ENCODE data around the gene MAGI2. TPM values are rescaled to one million over a fixed set of nuclear protein-coding genes. Genes with fewer than 3 reads are reported as not detected.

Gene MAGI2
- total and polyA plus RNA-seq, 4 donors, result 0.37 to 4.1 (median 1.4) TPM

- no peak overlapping the region for H3K27ac ChIP-seq (ENCODE audit: low read depth in 1 of 2, low read length in 2 of 2)
- no peak overlapping the region for H3K4me3 ChIP-seq (ENCODE audit: low read depth in 1 of 3, low read length in 3 of 3)
- 76% methylated on average over 4 of the region's 4 CpGs for WGBS
- H3K9ac ChIP-seq (ENCODE audit: low read depth in 1 of 2, low read length in 2 of 2), result no peak overlapping the region
- no peaks in the 10 kb centered on the region for H3K36me3 ChIP-seq (ENCODE audit: control insufficient read depth in 4 of 4, insufficient read depth in 3 of 4, low read depth in 1 of 4, low read length in 3 of 4)
- H3K4me1 ChIP-seq (ENCODE audit: control insufficient read depth in 4 of 4, insufficient read depth in 4 of 4, low read length in 3 of 4), result no peaks in the 10 kb centered on the region
- TF ChIP-seq GABPA (IDR thresholded peaks at IDR 0.05 in 1 of 2, conservative IDR thresholded peaks at IDR 0.05 in 1 of 2), result no peak
- TF ChIP-seq FOXA2 (IDR thresholded peaks at IDR 0.05), result no peak
- no peak for TF ChIP-seq HNF4A (conservative IDR thresholded peaks at IDR 0.05)
- no peak for TF ChIP-seq JUND (IDR thresholded peaks at IDR 0.05)
- TF ChIP-seq YY1 (IDR thresholded peaks at IDR 0.05), result no peak
- no peak for TF ChIP-seq CTCF (IDR thresholded peaks at IDR 0.05; ENCODE audit: low read depth, low read length, missing input control)
- TF ChIP-seq MAX (IDR thresholded peaks at IDR 0.05), result no peak
- no peak for TF ChIP-seq FOXA1 (IDR thresholded peaks at IDR 0.05)
- TF ChIP-seq EGR1 (IDR thresholded peaks at IDR 0.05; ENCODE audit: low read depth in 2 of 2), result no peak
- TF ChIP-seq, protein P1, sequence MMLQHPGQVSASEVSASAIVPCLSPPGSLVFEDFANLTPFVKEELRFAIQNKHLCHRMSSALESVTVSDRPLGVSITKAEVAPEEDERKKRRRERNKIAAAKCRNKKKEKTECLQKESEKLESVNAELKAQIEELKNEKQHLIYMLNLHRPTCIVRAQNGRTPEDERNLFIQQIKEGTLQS (IDR thresholded peaks at IDR 0.05), result no peak
- TF ChIP-seq RXRA (IDR thresholded peaks at IDR 0.05), result no peak
- TF ChIP-seq TAF1 (conservative IDR thresholded peaks at IDR 0.05), result no peak
- TF ChIP-seq HNF4G (IDR thresholded peaks at IDR 0.05), result no peak
- TF ChIP-seq NR2F2 (IDR thresholded peaks at IDR 0.05), result no peak
- TF ChIP-seq, protein P2, sequence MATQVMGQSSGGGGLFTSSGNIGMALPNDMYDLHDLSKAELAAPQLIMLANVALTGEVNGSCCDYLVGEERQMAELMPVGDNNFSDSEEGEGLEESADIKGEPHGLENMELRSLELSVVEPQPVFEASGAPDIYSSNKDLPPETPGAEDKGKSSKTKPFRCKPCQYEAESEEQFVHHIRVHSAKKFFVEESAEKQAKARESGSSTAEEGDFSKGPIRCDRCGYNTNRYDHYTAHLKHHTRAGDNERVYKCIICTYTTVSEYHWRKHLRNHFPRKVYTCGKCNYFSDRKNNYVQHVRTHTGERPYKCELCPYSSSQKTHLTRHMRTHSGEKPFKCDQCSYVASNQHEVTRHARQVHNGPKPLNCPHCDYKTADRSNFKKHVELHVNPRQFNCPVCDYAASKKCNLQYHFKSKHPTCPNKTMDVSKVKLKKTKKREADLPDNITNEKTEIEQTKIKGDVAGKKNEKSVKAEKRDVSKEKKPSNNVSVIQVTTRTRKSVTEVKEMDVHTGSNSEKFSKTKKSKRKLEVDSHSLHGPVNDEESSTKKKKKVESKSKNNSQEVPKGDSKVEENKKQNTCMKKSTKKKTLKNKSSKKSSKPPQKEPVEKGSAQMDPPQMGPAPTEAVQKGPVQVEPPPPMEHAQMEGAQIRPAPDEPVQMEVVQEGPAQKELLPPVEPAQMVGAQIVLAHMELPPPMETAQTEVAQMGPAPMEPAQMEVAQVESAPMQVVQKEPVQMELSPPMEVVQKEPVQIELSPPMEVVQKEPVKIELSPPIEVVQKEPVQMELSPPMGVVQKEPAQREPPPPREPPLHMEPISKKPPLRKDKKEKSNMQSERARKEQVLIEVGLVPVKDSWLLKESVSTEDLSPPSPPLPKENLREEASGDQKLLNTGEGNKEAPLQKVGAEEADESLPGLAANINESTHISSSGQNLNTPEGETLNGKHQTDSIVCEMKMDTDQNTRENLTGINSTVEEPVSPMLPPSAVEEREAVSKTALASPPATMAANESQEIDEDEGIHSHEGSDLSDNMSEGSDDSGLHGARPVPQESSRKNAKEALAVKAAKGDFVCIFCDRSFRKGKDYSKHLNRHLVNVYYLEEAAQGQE (IDR thresholded peaks at IDR 0.05), result no peak
- TF ChIP-seq ZBTB33 (IDR thresholded peaks at IDR 0.05), result no peak
- no peak for TF ChIP-seq RAD21 (IDR thresholded peaks at IDR 0.05)
- no peak for TF ChIP-seq SP1 (IDR thresholded peaks at IDR 0.05)
- no peaks in the 10 kb centered on the region for H3K27me3 ChIP-seq (ENCODE audit: control insufficient read depth in 4 of 4, insufficient read depth in 4 of 4, low read length in 3 of 4)
- no peaks in the 10 kb centered on the region for H3K9me3 ChIP-seq (ENCODE audit: control insufficient read depth in 4 of 4, low read length in 3 of 4)
- DNase-seq (ENCODE audit: low spot score), result no peak
Measured at GRCh38 chr7:79236352-79237028, 217.0 kb downstream of the MAGI2 start.

All from liver (tissue), 9 donors.